NCI-H524 treated with DMSO at 0.1 percent for 48 hours (cell line): ENCODE measurements around the gene CPD.

Source experiments
- DNase-seq: peaks from one replicate; lab custom pipeline; 2025; lab: John Stamatoyannopoulos, UW

Gene CPD

DNA sequence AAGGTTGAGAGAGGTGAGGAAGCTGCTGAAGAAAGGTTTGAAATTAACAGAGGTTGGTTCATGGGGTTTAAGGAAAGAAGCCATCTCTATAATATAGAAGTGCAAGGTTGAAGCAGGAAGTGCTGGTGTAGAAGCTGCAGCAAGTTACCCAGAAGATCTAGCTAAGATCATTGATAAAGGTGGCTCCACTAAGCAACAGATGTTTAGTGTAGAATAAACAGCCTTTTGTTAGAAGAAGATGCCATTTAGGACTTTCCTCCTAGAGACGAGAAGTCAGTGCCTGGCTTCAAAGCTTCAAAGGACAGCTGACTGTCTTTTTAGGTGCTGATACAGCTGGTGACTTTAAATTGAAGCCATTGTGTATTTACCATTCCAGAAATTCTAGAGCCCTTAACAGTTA lies 127.8 kb downstream of the CPD start:
- DNase-seq: no peak

DNA sequence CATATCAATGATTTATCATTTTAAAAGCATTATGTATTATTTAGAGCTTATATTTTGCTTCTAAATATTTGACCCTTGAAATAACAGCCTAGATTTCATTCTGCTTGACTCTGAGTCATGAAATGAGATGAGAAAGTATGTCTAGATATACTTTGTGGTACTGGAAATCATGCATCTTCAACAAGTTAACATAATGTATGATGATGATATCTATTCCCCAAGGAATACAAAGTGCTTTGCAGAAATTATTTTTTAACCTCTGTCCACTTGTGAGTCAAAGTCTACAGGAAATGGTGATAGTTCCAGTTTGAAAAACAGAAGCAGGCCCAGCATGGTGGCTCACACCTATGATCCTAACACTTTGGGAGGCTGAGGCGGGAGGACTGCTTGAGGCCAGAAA lies 134.6 kb downstream of the CPD start:
- no peak for DNase-seq

DNA sequence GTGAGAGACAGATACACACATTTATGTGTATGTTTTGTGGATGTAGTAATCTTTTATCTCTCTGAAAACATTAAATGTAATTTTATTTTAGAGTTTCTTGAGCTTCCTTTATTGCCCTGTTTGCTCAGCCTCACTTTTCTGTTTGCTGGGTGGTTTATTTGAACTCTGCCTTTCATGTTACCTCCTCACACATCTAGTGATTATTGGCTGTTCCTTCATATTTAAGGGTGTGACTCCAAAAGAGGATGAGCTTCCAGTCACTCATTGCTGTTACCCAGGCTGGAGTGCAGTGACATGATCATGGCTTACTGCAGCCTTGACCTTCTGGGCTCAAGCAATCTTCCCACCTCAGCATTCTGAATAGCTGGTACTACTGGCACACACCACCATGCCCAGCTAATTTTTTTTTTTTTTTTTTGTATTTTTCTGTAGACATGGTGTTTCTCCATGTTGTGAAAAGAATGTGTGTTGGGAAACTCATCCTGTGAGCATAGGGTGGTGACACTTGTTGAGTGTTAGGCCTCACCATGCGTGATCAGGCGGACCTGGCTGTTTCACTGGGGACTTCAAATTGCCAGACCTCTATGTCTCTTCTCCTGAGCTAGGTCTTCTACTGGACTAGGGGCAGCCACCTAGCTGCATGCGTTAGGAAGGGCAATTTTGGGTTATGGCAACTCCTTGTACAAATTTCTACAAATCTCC lies 136.3 kb downstream of the CPD start:
- no peak for DNase-seq

DNA sequence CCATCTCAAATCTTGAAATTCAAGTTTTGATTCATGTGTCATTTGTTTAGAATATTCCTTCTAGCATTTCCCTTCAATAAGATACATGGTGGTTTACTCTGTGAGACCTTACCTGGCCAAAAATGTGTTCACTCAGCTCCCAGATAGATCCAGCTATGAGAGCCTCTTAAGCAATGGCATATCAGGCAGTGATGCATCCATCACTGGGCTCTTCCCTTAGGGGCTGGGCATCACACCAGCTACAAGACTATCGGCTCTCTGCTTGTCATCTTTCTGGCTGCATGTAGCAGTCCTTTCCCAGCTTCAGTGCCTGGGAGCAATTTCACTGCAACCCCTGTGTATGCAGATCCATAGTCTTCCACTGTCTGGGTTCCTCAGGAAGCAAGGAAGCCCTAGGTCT lies 139.1 kb downstream of the CPD start:
- DNase-seq: no peak

DNA sequence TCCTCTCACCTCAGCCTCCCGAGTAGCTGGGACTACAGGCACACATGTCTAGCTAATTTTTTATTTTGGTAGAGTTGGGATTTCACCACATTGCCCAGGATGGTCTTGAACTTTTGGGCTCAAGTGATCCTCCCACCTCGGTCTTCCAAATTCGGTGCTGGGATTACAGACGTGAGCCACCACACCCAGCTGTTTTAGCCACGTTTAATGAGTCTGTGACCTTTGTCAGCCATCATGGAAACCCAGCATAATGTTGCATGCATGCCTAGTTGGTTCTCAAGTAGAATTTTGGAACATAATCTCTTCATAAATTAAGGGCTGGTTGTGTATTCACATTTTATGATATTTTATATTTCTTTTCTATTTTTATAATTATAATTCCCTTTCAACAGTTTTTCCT lies 140.4 kb downstream of the CPD start:
- no peak for DNase-seq
